Lung (tissue), 13 donors: ENCODE data around the gene HMGXB3. TPM values are rescaled to one million over a fixed set of nuclear protein-coding genes. Genes with fewer than 3 reads are reported as not detected.

Experiments
- ATAC-seq: fragments of 200-7000 bp; cut with Tn5 transposase; one replicate; pipeline ENCODE4 v1.9.1; 2020; ENCODE audit warnings: moderate number of reproducible peaks; ENCODE audit not compliant: insufficient read depth, low FRiP score
- DNase-seq, 3 donors: peaks; one replicate each; pipeline ENCODE4 v3.0.0-alpha.2; 2013 to 2017
- H3K27ac ChIP-seq, 2 donors: one replicate each; pipeline ENCODE4 v1.5.1; 2013; ENCODE audit warnings: mild to moderate bottlenecking in 2 of 2, moderate library complexity in 2 of 2, control low read depth in 1 of 2, inconsistent platforms in 1 of 2, low read depth in 1 of 2, low read length in 1 of 2
- H3K27me3 ChIP-seq, 3 donors: one replicate each; pipeline ENCODE4 v1.5.1; 2013; ENCODE audit warnings: low read length in 2 of 3; ENCODE audit not compliant: control insufficient read depth in 3 of 3, insufficient read depth in 3 of 3
- H3K36me3 ChIP-seq, 4 donors: one replicate each; pipeline ENCODE4 v1.5.1; 2013; ENCODE audit warnings: low read length in 4 of 4, mild to moderate bottlenecking in 1 of 4, moderate library complexity in 1 of 4; ENCODE audit not compliant: control insufficient read depth in 4 of 4, insufficient read depth in 4 of 4
- H3K4me1 ChIP-seq, 5 donors: one replicate each; pipeline ENCODE4 v1.5.1; 2013; ENCODE audit warnings: low read length in 5 of 5, mild to moderate bottlenecking in 2 of 5, moderate library complexity in 1 of 5; ENCODE audit not compliant: control insufficient read depth in 5 of 5, insufficient read depth in 5 of 5
- H3K4me3 ChIP-seq: one replicate; pipeline ENCODE4 v1.5.1; 2013; ENCODE audit warnings: mild to moderate bottlenecking, control low read depth, moderate library complexity
- H3K9ac ChIP-seq, 2 donors: one replicate each; pipeline ENCODE4 v1.5.1; 2013; ENCODE audit warnings: low read length in 2 of 2, control low read depth in 1 of 2; ENCODE audit not compliant: insufficient read depth in 1 of 2
- H3K9me3 ChIP-seq, 4 donors: one replicate each; pipeline ENCODE4 v1.5.1; 2013; ENCODE audit warnings: low read length in 3 of 4, mild to moderate bottlenecking in 1 of 4, moderate library complexity in 1 of 4; ENCODE audit not compliant: control insufficient read depth in 4 of 4, insufficient read depth in 3 of 4
- WGBS, 2 donors: extraction: QIAGEN DNeasy Blood & Tissue Kit; methylation state at CpG; one replicate each; pipeline ENCODE4 v1.1.7; 2013; 5-methylcytosine and 5-hydroxymethylcytosine counted together
- polyA plus RNA-seq, 2 donors: library from polyadenylated mRNA; stranded (reverse); fragments of 200-250 nt; gene quantifications; one replicate each; pipeline ENCODE4 v1.2.1, GENCODE V29; 2013
- small RNA-seq: library from RNA; depleted of rRNA; stranded (forward); fragments of <200 nt; gene quantifications from one replicate; pipeline ENCODE3, GENCODE V24; 2014; ENCODE audit warnings: low replicate concordance
- total RNA-seq, 2 donors: library from RNA; depleted of rRNA in 1 of 2; stranded (reverse); fragments of >200 nt in 1 of 2; gene quantifications; one replicate each; pipeline ENCODE4 v1.2.1, GENCODE V29; 2014 to 2021
- TF ChIP-seq, protein P1 (sequence below): IDR thresholded peaks from 2 replicates; pipeline ENCODE4 v1.5.1; 2012; ENCODE audit warnings: mild to moderate bottlenecking; ENCODE audit errors: control extremely low read depth, extremely low read depth
- donor health status: control.
- donor health status: control.
- donor health status: Bipolar disorder and iron deficiency.
- donor health status: healthy.
- donor health status: DM: yes; HTN: yes; CAD: no.

Gene HMGXB3
- total and polyA plus RNA-seq, 4 donors: 22.3 to 42.3 (median 30.8) TPM

DNA sequence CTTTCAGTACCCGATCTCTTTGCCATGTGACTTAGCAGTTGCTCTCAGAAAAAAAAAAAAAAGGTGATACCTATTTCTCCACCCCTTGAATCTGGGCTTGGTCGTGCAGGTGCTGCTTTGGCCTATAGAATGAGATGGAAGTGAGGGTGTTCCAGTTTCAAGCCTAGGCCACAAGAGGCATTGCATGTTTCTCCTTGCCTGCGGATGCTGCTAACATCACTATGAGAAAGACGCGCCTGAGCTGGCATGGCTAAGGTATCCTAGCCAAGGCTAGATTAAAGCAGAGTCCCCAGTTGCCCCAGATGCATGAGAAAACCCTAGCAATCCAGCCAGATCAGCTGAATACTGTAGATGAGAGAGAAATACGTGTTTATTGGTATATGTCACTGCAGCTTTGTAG, 100.5 kb downstream of the HMGXB3 start:
- no peaks in the 10 kb centered on the region for H3K9me3 ChIP-seq
- no peaks in the 10 kb centered on the region for H3K27me3 ChIP-seq
- H3K9ac ChIP-seq: no peak overlapping the region
- TF ChIP-seq, protein P1, sequence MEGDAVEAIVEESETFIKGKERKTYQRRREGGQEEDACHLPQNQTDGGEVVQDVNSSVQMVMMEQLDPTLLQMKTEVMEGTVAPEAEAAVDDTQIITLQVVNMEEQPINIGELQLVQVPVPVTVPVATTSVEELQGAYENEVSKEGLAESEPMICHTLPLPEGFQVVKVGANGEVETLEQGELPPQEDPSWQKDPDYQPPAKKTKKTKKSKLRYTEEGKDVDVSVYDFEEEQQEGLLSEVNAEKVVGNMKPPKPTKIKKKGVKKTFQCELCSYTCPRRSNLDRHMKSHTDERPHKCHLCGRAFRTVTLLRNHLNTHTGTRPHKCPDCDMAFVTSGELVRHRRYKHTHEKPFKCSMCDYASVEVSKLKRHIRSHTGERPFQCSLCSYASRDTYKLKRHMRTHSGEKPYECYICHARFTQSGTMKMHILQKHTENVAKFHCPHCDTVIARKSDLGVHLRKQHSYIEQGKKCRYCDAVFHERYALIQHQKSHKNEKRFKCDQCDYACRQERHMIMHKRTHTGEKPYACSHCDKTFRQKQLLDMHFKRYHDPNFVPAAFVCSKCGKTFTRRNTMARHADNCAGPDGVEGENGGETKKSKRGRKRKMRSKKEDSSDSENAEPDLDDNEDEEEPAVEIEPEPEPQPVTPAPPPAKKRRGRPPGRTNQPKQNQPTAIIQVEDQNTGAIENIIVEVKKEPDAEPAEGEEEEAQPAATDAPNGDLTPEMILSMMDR: no peak
- WGBS, 2 donors: 76 to 85% methylated on average over 6 of the region's 6 CpGs
- peaks cover 0 to under 1% (median 0%) of the 10 kb centered on the region in 5 donors for H3K4me1 ChIP-seq
- no peak overlapping the region for H3K27ac ChIP-seq
- no peaks in the 10 kb centered on the region for H3K36me3 ChIP-seq
- no peak for ATAC-seq
- DNase-seq: no peak
- no peak overlapping the region for H3K4me3 ChIP-seq

Small RNA genes lying within 50 kb of the gene (small RNA-seq; reads per million reads assigned to genes)
- not detected for gene RF00019

Other genes with a start within 250 kb of the HMGXB3 start
- gene PDE6A, start 55.9 kb upstream of the HMGXB3 start, total RNA-seq: under 1 TPM in 1 of 2 donors, not detected in 1; 0.06 TPM
- under 1 TPM; 0.03 to 0.06 TPM for gene PDE6A, start 55.9 kb upstream of the HMGXB3 start, polyA plus RNA-seq
- 10 to 100 TPM; 21.2 to 25.6 TPM for gene SLC26A2, start 40.0 kb upstream of the HMGXB3 start, total RNA-seq
- gene SLC26A2, start 40.0 kb upstream of the HMGXB3 start, polyA plus RNA-seq: 1 to 10 TPM; 5.8 to 7.1 TPM
- 1 to 10 TPM; 4.5 to 5.0 TPM for gene TIGD6, start 85 bp upstream of the HMGXB3 start, total RNA-seq
- gene TIGD6, start 85 bp upstream of the HMGXB3 start, polyA plus RNA-seq: 1 to 10 TPM; 3.0 to 3.9 TPM
- 10 to 100 TPM; 29.1 to 52.3 TPM for gene CSF1R, start 85.8 kb downstream of the HMGXB3 start, total RNA-seq
- 10 to 100 TPM; 13.0 to 65.0 TPM for gene CSF1R, start 85.8 kb downstream of the HMGXB3 start, polyA plus RNA-seq
- 100 to 1,000 TPM; 110 to 215 TPM for gene PDGFRB, start 155.1 kb downstream of the HMGXB3 start, total RNA-seq
- gene PDGFRB, start 155.1 kb downstream of the HMGXB3 start, polyA plus RNA-seq: 10 to 100 TPM; 33.6 to 46.5 TPM
- under 1 TPM; 0.25 to 0.43 TPM for gene CDX1, start 166.0 kb downstream of the HMGXB3 start, total RNA-seq
- under 1 TPM; 0.09 to 0.28 TPM for gene CDX1, start 166.0 kb downstream of the HMGXB3 start, polyA plus RNA-seq
- gene SLC6A7, start 189.3 kb downstream of the HMGXB3 start, total RNA-seq: under 1 TPM in 1 of 2 donors, not detected in 1; 0.06 TPM
- under 1 TPM; 0.02 to 0.03 TPM for gene SLC6A7, start 189.3 kb downstream of the HMGXB3 start, polyA plus RNA-seq